Measurements from ENCODE around the gene EML1.
"Not testable (repeated sequence)": the region's sequence is repeated elsewhere in the genome, so short reads cannot be mapped to it uniquely, and the experiment has no call there.

The EML1 gene

DNA sequence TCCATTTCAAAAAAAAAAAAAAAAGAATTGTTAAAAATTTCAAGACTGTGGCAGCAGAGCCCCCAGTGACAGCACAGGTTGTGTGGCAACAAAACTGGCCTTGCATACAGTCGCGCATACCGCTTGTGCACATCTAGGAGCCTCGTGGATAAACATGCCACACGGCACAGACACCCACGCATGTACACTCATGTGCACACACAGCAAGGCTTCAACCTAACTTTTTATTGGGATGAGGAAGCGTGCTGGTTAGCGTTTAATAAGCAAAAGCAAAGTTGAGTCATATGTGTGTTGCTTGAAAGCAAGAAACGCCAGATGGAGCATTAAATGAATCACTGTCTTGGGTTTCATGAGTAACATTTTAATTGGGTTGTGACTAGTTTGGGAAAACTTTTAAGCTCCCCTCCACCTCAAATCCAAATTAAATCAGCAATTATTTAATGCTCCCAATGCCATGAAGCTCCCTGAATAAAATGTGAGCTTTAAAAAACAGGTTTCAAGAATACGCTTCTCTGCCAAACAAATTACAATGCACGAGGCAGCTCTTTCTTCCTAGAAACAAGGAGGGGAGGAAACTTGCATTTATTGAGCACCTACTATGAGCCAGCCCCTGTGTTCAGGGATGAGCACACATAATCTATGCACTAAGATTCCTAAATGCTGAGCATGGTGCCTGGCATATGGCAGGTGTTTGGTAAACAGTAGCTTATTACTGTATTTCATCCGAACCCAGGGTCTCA is 35.7 kb upstream of the EML1 start:
- H3K27ac ChIP-seq (ENCODE audit: insufficient read depth, low read length, poor library complexity, severe bottlenecking), result no peak overlapping the region
- H3K4me1 ChIP-seq (ENCODE audit: control insufficient read depth, insufficient read depth, low read length, poor library complexity, severe bottlenecking), result no peaks in the 10 kb centered on the region
- no peak for DNase-seq

DNA sequence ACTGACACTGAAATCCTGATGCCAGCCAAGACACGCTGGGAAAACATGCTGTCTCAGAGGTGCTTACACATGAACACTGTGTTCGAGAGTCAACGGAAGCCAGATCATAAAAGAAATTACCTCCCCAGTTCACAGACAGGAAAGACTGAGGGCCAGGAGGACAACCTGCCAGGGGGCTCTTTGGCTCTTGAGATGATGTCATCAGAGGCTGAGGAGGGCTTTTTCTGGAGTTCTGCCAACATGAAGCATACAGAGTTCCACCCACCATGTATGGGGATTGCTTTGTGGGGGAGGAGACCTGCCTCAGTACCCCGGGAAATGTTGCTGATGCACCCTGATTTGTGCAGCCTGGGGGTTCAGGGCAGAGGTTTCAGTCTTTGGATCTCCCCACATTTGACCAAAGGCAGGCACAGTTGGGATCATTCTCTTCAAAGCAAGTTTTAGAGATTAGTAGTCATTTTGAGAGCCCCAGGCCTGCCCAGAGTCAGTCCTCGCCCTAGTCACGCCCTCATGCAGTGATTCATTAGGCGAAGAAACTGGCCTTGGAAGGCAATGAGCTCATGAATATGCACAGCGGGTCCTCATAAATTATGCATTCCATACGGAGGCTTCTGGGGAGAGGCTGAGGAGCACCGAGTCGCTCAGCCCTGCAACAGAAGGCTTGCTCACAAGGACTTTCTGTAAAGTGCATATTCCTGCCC is 34.9 kb upstream of the EML1 start:
- Histone ChIP-seq H3K4me1 (ENCODE audit: control insufficient read depth, insufficient read depth, low read length, poor library complexity, severe bottlenecking) (no peaks in the 10 kb centered on the region), H3K4me3 (ENCODE audit: insufficient read depth, low read depth, low read length, poor library complexity, severe bottlenecking) (no peak overlapping the region)
- DNase-seq, result no peak

More for the DNA sequence above, 35.7 kb upstream of the EML1 start:
- Histone ChIP-seq H3K4me3 (ENCODE audit: insufficient read depth, low read depth, low read length, poor library complexity, severe bottlenecking) (no peak overlapping the region), H3K27me3 (replicated peaks; ENCODE audit: control insufficient read depth, insufficient read depth, low read length, poor library complexity, severe bottlenecking) (peaks cover 23% of the 10 kb centered on the region), H3K9me3 (ENCODE audit: control insufficient read depth, low read length) (no peaks in the 10 kb centered on the region), H3K36me3 (ENCODE audit: control insufficient read depth, insufficient read depth, low read length) (no peaks in the 10 kb centered on the region)

DNA sequence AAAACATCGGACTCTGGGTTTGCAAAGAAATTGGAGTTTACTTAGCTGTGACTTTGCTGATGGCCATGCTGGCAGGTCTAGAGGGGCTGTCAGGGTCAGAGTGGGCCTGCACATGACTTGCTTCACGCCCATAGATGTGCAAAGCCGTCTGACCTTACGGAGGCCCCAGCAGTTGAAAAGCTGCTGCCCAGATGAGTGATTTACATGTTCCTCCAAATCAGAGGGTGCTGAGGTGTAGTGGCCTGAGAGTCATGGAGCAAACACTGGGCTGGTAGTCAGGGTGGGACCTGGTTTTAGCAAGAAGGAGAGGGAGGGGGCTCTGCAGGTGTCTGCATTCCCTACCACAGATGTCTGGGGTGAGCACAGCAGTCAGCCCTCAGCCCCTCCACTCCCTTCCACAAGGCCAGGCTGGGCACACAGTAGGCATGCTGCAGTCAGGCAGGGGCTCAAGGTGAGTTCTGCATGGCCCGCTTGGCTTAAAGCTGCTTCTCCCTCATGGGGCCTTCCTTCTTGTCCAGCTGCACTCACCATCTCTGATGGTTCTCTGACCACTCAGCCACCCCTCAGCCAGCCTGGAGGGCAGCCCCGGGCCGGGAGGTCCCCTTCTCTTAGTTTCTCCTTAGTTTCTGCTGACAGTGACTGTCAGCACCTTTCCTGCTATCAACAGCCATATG is 34.2 kb upstream of the EML1 start:
- Histone ChIP-seq H3K27me3 (replicated peaks; ENCODE audit: control insufficient read depth, insufficient read depth, low read length, poor library complexity, severe bottlenecking) (peaks cover 11% of the 10 kb centered on the region), H3K4me3 (ENCODE audit: insufficient read depth, low read depth, low read length, poor library complexity, severe bottlenecking) (no peak overlapping the region)

More for the DNA sequence above, 34.9 kb upstream of the EML1 start:
- H3K27me3 ChIP-seq (replicated peaks; ENCODE audit: control insufficient read depth, insufficient read depth, low read length, poor library complexity, severe bottlenecking), result peaks cover 19% of the 10 kb centered on the region
- no peaks in the 10 kb centered on the region for H3K36me3 ChIP-seq (ENCODE audit: control insufficient read depth, insufficient read depth, low read length)
- no peak overlapping the region for H3K27ac ChIP-seq (ENCODE audit: insufficient read depth, low read length, poor library complexity, severe bottlenecking)
- no peaks in the 10 kb centered on the region for H3K9me3 ChIP-seq (ENCODE audit: control insufficient read depth, low read length)

DNA sequence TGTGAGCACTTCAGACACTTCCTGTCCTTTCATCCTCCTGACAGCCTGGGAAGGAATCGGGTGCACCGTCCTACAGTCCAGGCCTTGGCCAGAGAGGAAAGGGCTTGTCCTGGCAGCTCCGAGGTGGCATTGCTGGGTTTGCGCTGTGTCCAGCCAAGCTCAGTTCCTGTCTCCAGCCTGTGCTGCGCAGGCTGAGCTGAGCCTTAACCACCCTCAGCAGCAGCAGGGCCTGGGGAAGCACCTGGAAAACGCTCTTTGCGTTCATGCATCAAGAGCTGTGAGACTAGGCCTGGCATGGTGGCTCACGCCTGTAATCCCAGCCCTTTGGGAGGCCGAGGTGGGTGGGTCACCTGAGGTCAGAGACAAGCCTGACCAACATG is 33.7 kb upstream of the EML1 start:
- DNase-seq, result no peak
- no peaks in the 10 kb centered on the region for H3K4me1 ChIP-seq (ENCODE audit: control insufficient read depth, insufficient read depth, low read length, poor library complexity, severe bottlenecking)
- H3K27ac ChIP-seq (ENCODE audit: insufficient read depth, low read length, poor library complexity, severe bottlenecking), result no peak overlapping the region

More for the DNA sequence above, 34.2 kb upstream of the EML1 start:
- Histone ChIP-seq H3K27ac (ENCODE audit: insufficient read depth, low read length, poor library complexity, severe bottlenecking) (no peak overlapping the region), H3K9me3 (ENCODE audit: control insufficient read depth, low read length) (no peaks in the 10 kb centered on the region), H3K36me3 (ENCODE audit: control insufficient read depth, insufficient read depth, low read length) (no peaks in the 10 kb centered on the region), H3K4me1 (ENCODE audit: control insufficient read depth, insufficient read depth, low read length, poor library complexity, severe bottlenecking) (no peaks in the 10 kb centered on the region)
- DNase-seq, result no peak

DNA sequence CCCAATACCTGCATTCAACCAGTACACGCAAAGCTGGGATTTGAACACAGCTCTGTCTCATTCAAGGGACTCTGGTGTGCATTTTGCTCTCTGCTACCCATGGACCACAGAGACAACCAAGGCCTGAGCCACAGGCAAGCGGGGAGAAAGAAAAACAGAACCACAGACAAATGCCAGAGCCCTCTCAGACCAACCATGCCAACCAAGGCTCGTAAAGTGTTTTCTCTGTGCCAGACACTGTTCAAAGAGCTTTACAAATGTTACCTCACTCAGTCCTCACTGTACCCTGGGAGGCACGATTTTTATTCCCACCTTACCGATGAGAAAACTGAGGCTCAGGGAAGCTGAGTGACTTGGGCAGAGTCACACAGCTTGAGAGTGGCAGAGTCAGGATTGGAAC is 32.4 kb upstream of the EML1 start:
- H3K9me3 ChIP-seq (ENCODE audit: control insufficient read depth, low read length), result no peaks in the 10 kb centered on the region
- H3K36me3 ChIP-seq (ENCODE audit: control insufficient read depth, insufficient read depth, low read length), result no peaks in the 10 kb centered on the region
- no peak overlapping the region for H3K27ac ChIP-seq (ENCODE audit: insufficient read depth, low read length, poor library complexity, severe bottlenecking)
- no peak overlapping the region for H3K4me3 ChIP-seq (ENCODE audit: insufficient read depth, low read depth, low read length, poor library complexity, severe bottlenecking)
- H3K4me1 ChIP-seq (ENCODE audit: control insufficient read depth, insufficient read depth, low read length, poor library complexity, severe bottlenecking), result no peaks in the 10 kb centered on the region
- no peaks in the 10 kb centered on the region for H3K27me3 ChIP-seq (replicated peaks; ENCODE audit: control insufficient read depth, insufficient read depth, low read length, poor library complexity, severe bottlenecking)
- DNase-seq, result no peak

More for the DNA sequence above, 33.7 kb upstream of the EML1 start:
- Histone ChIP-seq H3K9me3 (ENCODE audit: control insufficient read depth, low read length) (no peaks in the 10 kb centered on the region), H3K27me3 (replicated peaks; ENCODE audit: control insufficient read depth, insufficient read depth, low read length, poor library complexity, severe bottlenecking) (peaks cover 6% of the 10 kb centered on the region), H3K4me3 (ENCODE audit: insufficient read depth, low read depth, low read length, poor library complexity, severe bottlenecking) (no peak overlapping the region), H3K36me3 (ENCODE audit: control insufficient read depth, insufficient read depth, low read length) (no peaks in the 10 kb centered on the region)

GRCh38 chr14:99762911-99763310 is 30.3 kb upstream of the EML1 start:
- not testable (repeated sequence) for H3K36me3 ChIP-seq (ENCODE audit: control insufficient read depth, insufficient read depth, low read length); H3K27ac ChIP-seq (ENCODE audit: insufficient read depth, low read length, poor library complexity, severe bottlenecking); H3K4me3 ChIP-seq (ENCODE audit: insufficient read depth, low read depth, low read length, poor library complexity, severe bottlenecking); H3K4me1 ChIP-seq (ENCODE audit: control insufficient read depth, insufficient read depth, low read length, poor library complexity, severe bottlenecking); H3K27me3 ChIP-seq (replicated peaks; ENCODE audit: control insufficient read depth, insufficient read depth, low read length, poor library complexity, severe bottlenecking); H3K9me3 ChIP-seq (ENCODE audit: control insufficient read depth, low read length); DNase-seq

- no peak overlapping the region for H3K4me3 ChIP-seq (ENCODE audit: insufficient read depth, low read depth, low read length, poor library complexity, severe bottlenecking)
- no peaks in the 10 kb centered on the region for H3K27me3 ChIP-seq (replicated peaks; ENCODE audit: control insufficient read depth, insufficient read depth, low read length, poor library complexity, severe bottlenecking)
- no peaks in the 10 kb centered on the region for H3K9me3 ChIP-seq (ENCODE audit: control insufficient read depth, low read length)
- H3K4me1 ChIP-seq (ENCODE audit: control insufficient read depth, insufficient read depth, low read length, poor library complexity, severe bottlenecking), result no peaks in the 10 kb centered on the region
- no peak for DNase-seq
- no peak overlapping the region for H3K27ac ChIP-seq (ENCODE audit: insufficient read depth, low read length, poor library complexity, severe bottlenecking)
- no peaks in the 10 kb centered on the region for H3K36me3 ChIP-seq (ENCODE audit: control insufficient read depth, insufficient read depth, low read length)
These were observed 29.5 kb upstream of the EML1 start for GRCh38 chr14:99763527-99764221.

DNA sequence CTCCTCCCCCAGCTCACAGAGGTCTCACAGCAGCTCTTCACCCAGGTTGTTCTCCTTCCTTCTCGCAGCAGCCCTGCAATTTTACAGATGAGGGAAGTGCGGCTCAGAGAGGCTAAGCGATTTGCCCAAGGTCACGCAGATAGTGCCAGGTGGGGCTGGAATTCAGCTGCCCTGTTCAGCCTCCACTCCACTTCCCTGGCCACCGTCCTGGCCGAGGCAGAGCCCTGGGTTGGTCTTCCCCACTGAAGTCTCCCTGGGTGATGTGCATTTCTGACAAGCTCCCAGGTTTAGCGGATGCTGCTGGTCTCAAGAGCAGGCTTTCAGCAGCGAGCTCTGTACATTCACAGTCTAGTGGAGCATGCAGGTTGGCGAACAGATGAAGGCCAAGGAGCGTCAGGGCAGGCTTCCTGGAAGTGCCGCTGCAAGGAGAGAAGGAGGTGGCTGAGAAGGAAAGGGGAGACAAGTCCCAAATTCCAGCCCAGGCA is 28.9 kb upstream of the EML1 start:
- Histone ChIP-seq H3K4me1 (ENCODE audit: control insufficient read depth, insufficient read depth, low read length, poor library complexity, severe bottlenecking) (no peaks in the 10 kb centered on the region), H3K27ac (ENCODE audit: insufficient read depth, low read length, poor library complexity, severe bottlenecking) (no peak overlapping the region), H3K4me3 (ENCODE audit: insufficient read depth, low read depth, low read length, poor library complexity, severe bottlenecking) (no peak overlapping the region)

GRCh38 chr14:99768381-99768780 is 24.8 kb upstream of the EML1 start:
- Histone ChIP-seq H3K4me3 (ENCODE audit: insufficient read depth, low read depth, low read length, poor library complexity, severe bottlenecking) (no peak overlapping the region), H3K27ac (ENCODE audit: insufficient read depth, low read length, poor library complexity, severe bottlenecking) (no peak overlapping the region), H3K4me1 (ENCODE audit: control insufficient read depth, insufficient read depth, low read length, poor library complexity, severe bottlenecking) (no peaks in the 10 kb centered on the region), H3K9me3 (ENCODE audit: control insufficient read depth, low read length) (no peaks in the 10 kb centered on the region), H3K36me3 (ENCODE audit: control insufficient read depth, insufficient read depth, low read length) (no peaks in the 10 kb centered on the region), H3K27me3 (replicated peaks; ENCODE audit: control insufficient read depth, insufficient read depth, low read length, poor library complexity, severe bottlenecking) (no peaks in the 10 kb centered on the region)
- no peak for DNase-seq

More for the DNA sequence above, 28.9 kb upstream of the EML1 start:
- Histone ChIP-seq H3K9me3 (ENCODE audit: control insufficient read depth, low read length) (no peaks in the 10 kb centered on the region), H3K36me3 (ENCODE audit: control insufficient read depth, insufficient read depth, low read length) (no peaks in the 10 kb centered on the region), H3K27me3 (replicated peaks; ENCODE audit: control insufficient read depth, insufficient read depth, low read length, poor library complexity, severe bottlenecking) (no peaks in the 10 kb centered on the region)
- no peak for DNase-seq
